Activated effector memory CD4-positive, alpha-beta T cell treated with Interleukin-2 at 50 U/mL for 16 hours (primary cell): ENCODE data around the gene TUBGCP3.
"Not testable (repeated sequence)": the region's sequence is repeated elsewhere in the genome, so short reads cannot be mapped to it uniquely, and the experiment has no call there.

Experiments used
- DNase-seq: peaks from one replicate; pipeline ENCODE4 v3.0.0-alpha.2; 2020

Gene TUBGCP3

GRCh38 chr13:112525356-112525945 is 62.5 kb downstream of the TUBGCP3 start:
- no peak for DNase-seq

- no peak for DNase-seq
These were observed 65.4 kb downstream of the TUBGCP3 start for GRCh38 chr13:112522578-112522977.

GRCh38 chr13:112521073-112521685 is 66.8 kb downstream of the TUBGCP3 start:
- DNase-seq = no peak

- no peak for DNase-seq
These were observed 68.4 kb downstream of the TUBGCP3 start for GRCh38 chr13:112519517-112520060.

GRCh38 chr13:112516218-112516617 is 71.7 kb downstream of the TUBGCP3 start:
- no peak for DNase-seq

- no peak for DNase-seq
These were observed 74.2 kb downstream of the TUBGCP3 start for GRCh38 chr13:112513761-112514160.

- no peak for DNase-seq
These were observed 76.8 kb downstream of the TUBGCP3 start for GRCh38 chr13:112510987-112511685.

- DNase-seq = no peak
These were observed 77.8 kb downstream of the TUBGCP3 start for GRCh38 chr13:112510002-112510780.

GRCh38 chr13:112509190-112509589 is 78.8 kb downstream of the TUBGCP3 start:
- no peak for DNase-seq

- DNase-seq = no peak
These were observed 81.9 kb downstream of the TUBGCP3 start for GRCh38 chr13:112506046-112506445.

GRCh38 chr13:112496166-112496565 is 91.8 kb downstream of the TUBGCP3 start:
- DNase-seq = no peak

- no peak for DNase-seq
These were observed 92.5 kb downstream of the TUBGCP3 start for GRCh38 chr13:112495465-112495864.

GRCh38 chr13:112489199-112489598 is 98.8 kb downstream of the TUBGCP3 start:
- DNase-seq = no peak

- DNase-seq = not testable (repeated sequence)
These were observed 99.5 kb downstream of the TUBGCP3 start for GRCh38 chr13:112488343-112489050.

GRCh38 chr13:112487127-112487517 is 100.8 kb downstream of the TUBGCP3 start:
- no peak for DNase-seq

- DNase-seq = no peak
These were observed 101.4 kb downstream of the TUBGCP3 start for GRCh38 chr13:112486386-112487126.

GRCh38 chr13:112485814-112486213 is 102.1 kb downstream of the TUBGCP3 start:
- not testable (repeated sequence) for DNase-seq

GRCh38 chr13:112483299-112483698 is 104.7 kb downstream of the TUBGCP3 start:
- no peak for DNase-seq

- DNase-seq = no peak
These were observed 106.5 kb downstream of the TUBGCP3 start for GRCh38 chr13:112481458-112481857.

- DNase-seq = no peak
These were observed 108.6 kb downstream of the TUBGCP3 start for GRCh38 chr13:112479389-112479788.

- DNase-seq = no peak
These were observed 110.8 kb downstream of the TUBGCP3 start for GRCh38 chr13:112477070-112477619.
